H1 (cell line): ENCODE measurements around the gene REL. TPM values are rescaled to one million over a fixed set of nuclear protein-coding genes. Genes with fewer than 3 reads are reported as not detected.

Experiments
- CTCF ChIA-PET: fragments of 300-600 bp; sonication (Branson Sonifier 250); formaldehyde crosslinking; loops from one replicate; lab custom pipeline; 2021; ENCODE audit not compliant: partially characterized antibody; lab: Charles Lee
- POLR2A ChIA-PET: fragments of 300-600 bp; sonication (Branson Sonifier 250); formaldehyde crosslinking; loops from one replicate; lab custom pipeline; 2021; ENCODE audit warnings: inconsistent platforms; ENCODE audit not compliant: partially characterized antibody; lab: Charles Lee
- DNase-seq, 2 experiments: peaks; one replicate each; pipeline versions ENCODE4 v3.0.0 to v3.0.0-alpha.2; 2010 to 2022; ENCODE audit warnings: low spot score in 2 of 2, low read depth in 1 of 2, mixed read lengths in 1 of 2
- FAIRE-seq: peaks from 2 replicates; lab custom pipeline; 2011; peaks lifted over from hg19 to GRCh38; lab: Jason Lieb, UNC
- H2AFZ ChIP-seq: 2 replicates; pipeline ENCODE4 v1.8.1; 2012; ENCODE audit warnings: low read length, inconsistent platforms
- H2AK5ac ChIP-seq: 2 replicates; pipeline ENCODE4 v1.6.1; 2013; ENCODE audit warnings: low read depth, low read length
- H2BK120ac ChIP-seq: replicated peaks from 2 replicates; pipeline ENCODE3; 2013; ENCODE audit warnings: low read depth, low read length, inconsistent platforms
- H2BK12ac ChIP-seq: 2 replicates; pipeline ENCODE4 v1.6.1; 2013; ENCODE audit warnings: low read depth, low read length
- H2BK15ac ChIP-seq: 2 replicates; pipeline ENCODE4 v1.6.1; 2013; ENCODE audit warnings: low read length
- H2BK20ac ChIP-seq: 2 replicates; pipeline ENCODE4 v1.6.1; 2013; ENCODE audit warnings: low read length
- H2BK5ac ChIP-seq: 2 replicates; pipeline ENCODE4 v1.6.1; 2013; ENCODE audit warnings: low read depth, low read length
- H3K14ac ChIP-seq: 2 replicates; pipeline ENCODE4 v1.6.1; 2013; ENCODE audit warnings: inconsistent platforms; ENCODE audit not compliant: insufficient read length
- H3K18ac ChIP-seq: 2 replicates; pipeline ENCODE4 v1.6.1; 2013; ENCODE audit warnings: low read length; ENCODE audit errors: extremely low read depth
- H3K23ac ChIP-seq: 2 replicates; pipeline ENCODE4 v1.6.1; 2013; ENCODE audit warnings: inconsistent platforms; ENCODE audit not compliant: insufficient read length
- H3K23me2 ChIP-seq: 2 replicates; pipeline ENCODE4 v1.6.1; 2013; ENCODE audit warnings: low read depth, low read length
- H3K27ac ChIP-seq: 2 replicates; pipeline ENCODE4 v1.6.1; 2011; ENCODE audit warnings: low read depth, low read length, inconsistent platforms
- H3K27me3 ChIP-seq, 4 experiments: replicated peaks in 1 of 4; 1 replicate in 1 of 4; 2 replicates in 3 of 4; pipeline versions ENCODE4 v1.6.1 to v1.8.1; 2011 to 2013; ENCODE audit warnings: low read length in 3 of 4, mild to moderate bottlenecking in 3 of 4, inconsistent platforms in 2 of 4, mixed read lengths in 2 of 4, moderate library complexity in 1 of 4; ENCODE audit not compliant: control insufficient read depth in 3 of 4, insufficient read depth in 3 of 4; ENCODE audit errors: extremely low read depth in 1 of 4
- H3K36me3 ChIP-seq, 4 experiments: 2 replicates each; pipeline versions ENCODE4 v1.6.1 to v1.8.1; 2011 to 2013; ENCODE audit warnings: mild to moderate bottlenecking in 4 of 4, low read length in 3 of 4, moderate library complexity in 2 of 4, control low read depth in 1 of 4, inconsistent platforms in 1 of 4; ENCODE audit not compliant: insufficient read depth in 4 of 4, control insufficient read depth in 2 of 4
- H3K4ac ChIP-seq: replicated peaks from 2 replicates; pipeline ENCODE3; 2013; ENCODE audit warnings: low read length, low read depth, mixed read lengths, inconsistent platforms; ENCODE audit not compliant: insufficient read length
- H3K4me1 ChIP-seq, 4 experiments: replicated peaks in 1 of 4; 1 replicate in 1 of 4; 2 replicates in 3 of 4; pipeline versions ENCODE4 v1.6.1 to v1.8.1; 2011 to 2013; ENCODE audit warnings: low read length in 3 of 4, inconsistent platforms in 2 of 4, mixed read lengths in 1 of 4; ENCODE audit not compliant: insufficient read depth in 4 of 4, control insufficient read depth in 3 of 4
- H3K4me2 ChIP-seq, 2 experiments: 2 replicates each; pipeline versions ENCODE4 v1.6.1 to v1.8.1; 2011 to 2013; ENCODE audit warnings: low read depth in 2 of 2, low read length in 2 of 2, control low read depth in 1 of 2, inconsistent platforms in 1 of 2, mild to moderate bottlenecking in 1 of 2; ENCODE audit not compliant: insufficient read depth in 1 of 2
- H3K4me3 ChIP-seq, 4 experiments: fragments of 200-600, 300-600 bp in 1 of 4; sonication (generic), shearing (Covaris generic), sonication (Bioruptor Twin) in 1 of 4; 2 replicates each; pipeline versions ENCODE4 v1.5.1 to v1.8.1; 2011 to 2016; ENCODE audit warnings: low read length in 4 of 4, low read depth in 3 of 4, control low read depth in 2 of 4, inconsistent platforms in 2 of 4, mild to moderate bottlenecking in 2 of 4, mixed read lengths in 1 of 4, moderate library complexity in 1 of 4; ENCODE audit not compliant: insufficient read depth in 2 of 4; ENCODE audit errors: extremely low read depth in 1 of 4
- H3K56ac ChIP-seq: replicated peaks from 2 replicates; pipeline ENCODE3; 2013; ENCODE audit warnings: low read depth, mild to moderate bottlenecking, mixed read lengths, low read length, inconsistent platforms; ENCODE audit not compliant: insufficient read length
- H3K79me1 ChIP-seq: 2 replicates; pipeline ENCODE4 v1.6.1; 2013; ENCODE audit warnings: low read depth, low read length, control low read depth
- H3K79me2 ChIP-seq, 2 experiments: 2 replicates each; pipeline versions ENCODE4 v1.6.1 to v1.8.1; 2012 to 2013; ENCODE audit warnings: low read length in 2 of 2, mild to moderate bottlenecking in 2 of 2, inconsistent platforms in 1 of 2; ENCODE audit not compliant: insufficient read depth in 2 of 2, control insufficient read depth in 1 of 2
- H3K9ac ChIP-seq, 4 experiments: replicated peaks in 1 of 4; 1 replicate in 1 of 4; 2 replicates in 3 of 4; pipeline versions ENCODE4 v1.6.1 to v1.8.1; 2011 to 2013; ENCODE audit warnings: low read depth in 3 of 4, low read length in 3 of 4, control low read depth in 2 of 4, mild to moderate bottlenecking in 2 of 4, moderate library complexity in 2 of 4, inconsistent platforms in 1 of 4; ENCODE audit errors: extremely low read depth in 1 of 4
- H3K9me3 ChIP-seq, 2 experiments: 2 replicates each; pipeline versions ENCODE4 v1.6.1 to v1.8.1; 2012 to 2013; ENCODE audit warnings: mild to moderate bottlenecking in 2 of 2, moderate library complexity in 2 of 2, control low read depth in 1 of 2, inconsistent platforms in 1 of 2, low read depth in 1 of 2, low read length in 1 of 2, mixed read lengths in 1 of 2; ENCODE audit not compliant: insufficient read depth in 2 of 2
- H4K20me1 ChIP-seq, 2 experiments: replicated peaks in 1 of 2; 2 replicates each; pipeline versions ENCODE3 to v1.8.1; 2011 to 2013; ENCODE audit warnings: inconsistent platforms in 2 of 2, low read length in 2 of 2, mild to moderate bottlenecking in 1 of 2; ENCODE audit not compliant: insufficient read depth in 2 of 2, control insufficient read depth in 1 of 2
- H4K5ac ChIP-seq: 2 replicates; pipeline ENCODE4 v1.6.1; 2013; ENCODE audit warnings: low read length, low read depth, mixed read lengths, inconsistent platforms; ENCODE audit not compliant: insufficient read length
- H4K8ac ChIP-seq: 2 replicates; pipeline ENCODE4 v1.8.0; 2013; ENCODE audit warnings: mild to moderate bottlenecking, moderate library complexity, low read length, inconsistent platforms; ENCODE audit not compliant: insufficient read depth; ENCODE audit errors: extremely low read depth
- H4K91ac ChIP-seq: replicated peaks from 2 replicates; pipeline ENCODE3; 2013; ENCODE audit warnings: low read length, mixed read lengths, inconsistent platforms; ENCODE audit not compliant: insufficient read length
- BRCA1 ChIP-seq: IDR thresholded peaks from 2 replicates; pipeline ENCODE4 v1.6.1; 2012; ENCODE audit warnings: low read depth, low read length, improper control_type of control experiment
- GABPA ChIP-seq: IDR thresholded peaks from 2 replicates; pipeline ENCODE4 v1.6.1; 2011; ENCODE audit warnings: mild to moderate bottlenecking, low read length, moderate library complexity, borderline replicate concordance; ENCODE audit not compliant: insufficient read depth
- GTF2F1 ChIP-seq: IDR thresholded peaks from 2 replicates; pipeline ENCODE4 v1.6.1; 2012; ENCODE audit warnings: low read depth, low read length, improper control_type of control experiment, borderline replicate concordance
- HDAC2 ChIP-seq, 2 experiments: fragments of 300-600 bp in 1 of 2; sonication (generic) in 1 of 2; IDR thresholded peaks; 2 replicates each; pipeline ENCODE4 v1.6.1; 2011 to 2012; ENCODE audit warnings: low read depth in 2 of 2, low read length in 2 of 2, mild to moderate bottlenecking in 2 of 2, moderate library complexity in 2 of 2, borderline replicate concordance in 1 of 2, inconsistent platforms in 1 of 2
- KDM4A ChIP-seq: IDR thresholded peaks from one replicate; pipeline ENCODE4 v1.7.1; 2012; ENCODE audit warnings: low read depth, mild to moderate bottlenecking, moderate library complexity, low read length, inconsistent platforms; ENCODE audit not compliant: severe bottlenecking
- NRF1 ChIP-seq: IDR thresholded peaks from 2 replicates; pipeline ENCODE4 v1.6.1; 2011; ENCODE audit warnings: mild to moderate bottlenecking, low read depth, low read length, improper control_type of control experiment
- POU5F1 ChIP-seq: IDR thresholded peaks from 2 replicates; pipeline ENCODE4 v1.6.1; 2011; ENCODE audit warnings: low read depth, mild to moderate bottlenecking, low read length, moderate library complexity
- RBBP5 ChIP-seq: IDR thresholded peaks from 2 replicates; pipeline ENCODE4 v1.7.1; 2012; ENCODE audit warnings: low read depth, mild to moderate bottlenecking, inconsistent platforms, low read length, moderate library complexity, borderline replicate concordance
- RNF2 ChIP-seq: fragments of 200-900, 300-1000 bp; sonication (generic); IDR thresholded peaks from 2 replicates; pipeline ENCODE4 v1.7.1; 2016; ENCODE audit warnings: borderline replicate concordance, low read depth, mild to moderate bottlenecking, antibody characterized with exemption, low read length; ENCODE audit not compliant: poor library complexity, severe bottlenecking; ENCODE audit errors: missing control alignments
- SP1 ChIP-seq: IDR thresholded peaks from 2 replicates; pipeline ENCODE4 v1.6.1; 2011; ENCODE audit warnings: low read depth, low read length
- SUZ12 ChIP-seq: fragments of 200-600 bp; sonication (generic); IDR thresholded peaks from 2 replicates; pipeline ENCODE4 v1.6.1; 2012; ENCODE audit warnings: mild to moderate bottlenecking, inconsistent platforms, low read length, moderate library complexity, mixed read lengths
- YY1 ChIP-seq: IDR thresholded peaks from 2 replicates; pipeline ENCODE4 v1.6.1; 2011; ENCODE audit warnings: low read depth, mild to moderate bottlenecking, low read length
- WGBS, 2 experiments: shearing (Covaris generic) in 1 of 2; methylation state at CpG; one replicate each; pipeline versions ENCODE4 v1.1.6 to v1.1.7; 2013 to 2015; ENCODE audit warnings: low lambda C conversion rate in 2 of 2, mixed read lengths in 2 of 2, inconsistent platforms in 1 of 2, low coverage in 1 of 2, missing lambda C conversion rate in 1 of 2; ENCODE audit not compliant: insufficient replicate concordance in 2 of 2, insufficient coverage in 1 of 2, insufficient read length in 1 of 2; ENCODE audit errors: extremely low coverage in 1 of 2, missing lambda C conversion rate in 1 of 2; 5-methylcytosine and 5-hydroxymethylcytosine counted together
- polyA plus RNA-seq, 7 experiments: library from polyadenylated mRNA; depleted of rRNA in 3 of 7; stranded (reverse) in 5 of 7; unstranded in 2 of 7; fragments of >200 nt in 5 of 7; fragments of 200-250 nt in 2 of 7; gene quantifications; 1 replicate in 5 of 7; 2 replicates in 1 of 7; 4 replicates in 1 of 7; pipeline versions ENCODE4 v1.2.1 to v1.2.3, GENCODE V29; 2011 to 2013; ENCODE audit warnings: missing spikeins in 2 of 7, mixed read lengths in 2 of 7
- total RNA-seq: library from RNA; stranded (reverse); fragmentation: NEBNext Ultra II Directional; extraction: Animal tissue kit (Norgen Biotek cat#: 25700); gene quantifications from 2 replicates; pipeline ENCODE4 v1.2.1, GENCODE V29; 2021

The REL gene
- total and polyA plus RNA-seq, 2 of the 8 experiments (the other 6 are each of a cell fraction or from before 2014, with no cell fraction given), result 1.5 to 7.5 TPM

DNA sequence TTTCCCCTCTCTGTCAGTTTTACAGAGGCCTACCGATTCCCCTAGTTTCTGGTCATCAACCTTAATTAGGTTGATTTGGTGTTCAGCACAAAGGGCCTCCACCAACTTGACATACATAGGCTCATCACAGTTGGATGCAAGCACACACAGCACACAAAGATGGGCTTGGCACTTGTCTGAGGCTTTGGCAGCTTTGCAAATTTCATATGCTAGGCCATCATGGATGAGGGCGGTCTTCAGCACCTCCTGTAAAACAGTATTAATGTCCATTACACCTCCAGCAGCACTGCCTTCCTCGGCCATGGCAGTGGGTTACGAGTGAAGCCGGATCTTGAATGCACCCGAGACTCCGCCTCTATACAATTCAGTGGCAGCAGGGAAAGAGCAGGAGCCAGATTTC lies 56.9 kb downstream of the REL start:
- no peaks in the 10 kb centered on the region for H3K36me3 ChIP-seq
- POLR2A ChIA-PET, result no interaction called here
- H3K23me2 ChIP-seq, result no peaks in the 10 kb centered on the region
- no peak overlapping the region for H3K4me3 ChIP-seq
- H3K14ac ChIP-seq, result no peak overlapping the region
- H3K27ac ChIP-seq, result no peak overlapping the region
- no peaks in the 10 kb centered on the region for H4K20me1 ChIP-seq
- H3K56ac ChIP-seq, result no peak overlapping the region
- FAIRE-seq, result no peak
- no peak overlapping the region for H2BK20ac ChIP-seq
- H2BK15ac ChIP-seq, result no peak overlapping the region
- no peak overlapping the region for H4K8ac ChIP-seq
- no peaks in the 10 kb centered on the region for H3K27me3 ChIP-seq
- H3K4me2 ChIP-seq, result no peak overlapping the region
- 94% methylated on average over 7 of the region's 7 CpGs; no CpG with 5 or more reads in 1 of the 2 experiments for WGBS, 2 experiments
- no peaks in the 10 kb centered on the region for H3K79me1 ChIP-seq
- CTCF ChIA-PET, result interaction anchor here (0.7 kb wide), 1 partner anchor 28 kb away, joined by 3 read pairs; no protein-coding TSS in a partner anchor
- no peak overlapping the region for H2BK12ac ChIP-seq
- DNase-seq, result no peak
- TF ChIP-seq POU5F1 (no peak), BRCA1 (no peak), RBBP5 (no peak), HDAC2 (IDR thresholded peaks at IDR 0.05; ENCODE audit: borderline replicate concordance in 1 of 2, low read depth in 2 of 2, low read length in 2 of 2) (no peak), YY1 (no peak), GTF2F1 (no peak), SUZ12 (no peak), RNF2 (no peak), NRF1 (no peak), SP1 (no peak), KDM4A (no peak), GABPA (no peak)
- no peak overlapping the region for H2AFZ ChIP-seq
- H2BK120ac ChIP-seq, result no peak overlapping the region
- no peak overlapping the region for H2BK5ac ChIP-seq
- H3K9ac ChIP-seq, result no peak overlapping the region
- H3K4ac ChIP-seq, result no peak overlapping the region
- no peak overlapping the region for H4K91ac ChIP-seq
- H3K9me3 ChIP-seq, result no peaks in the 10 kb centered on the region
- no peaks in the 10 kb centered on the region for H3K4me1 ChIP-seq
- H3K18ac ChIP-seq, result no peak overlapping the region
- H4K5ac ChIP-seq, result no peak overlapping the region
- H3K23ac ChIP-seq, result no peak overlapping the region
- H3K79me2 ChIP-seq, result no peaks in the 10 kb centered on the region
- no peak overlapping the region for H2AK5ac ChIP-seq
